T1000 (cell line): ENCODE data around the gene CDC42SE2.

ENCODE experiments used
- DNase-seq: peaks from one replicate; lab custom pipeline; 2025; ENCODE audit warnings: mixed read lengths; lab: John Stamatoyannopoulos, UW

The CDC42SE2 gene

GRCh38 chr5:131436081-131436480 lies 172.2 kb downstream of the CDC42SE2 start:
- DNase-seq: no peak

- DNase-seq: no peak
Measured at GRCh38 chr5:131441184-131441583, 177.3 kb downstream of the CDC42SE2 start.
